Heart left ventricle (tissue), 16 donors: ENCODE measurements around the gene PLCB2. TPM values are rescaled to one million over a fixed set of nuclear protein-coding genes. Genes with fewer than 3 reads are reported as not detected.
A peak's percentile ranks its signal among the peaks of the same experiment; 100 is the strongest.

ENCODE experiments used
- ATAC-seq, 4 donors: fragments of 200-7000 bp; cut with Tn5 transposase; one replicate each; pipeline ENCODE4 v1.9.1; 2020 to 2022; ENCODE audit warnings: moderate library complexity in 4 of 4, mild to moderate bottlenecking in 3 of 4, moderate number of reproducible peaks in 1 of 4
- DNase-seq, 5 donors: peaks; one replicate each; pipeline ENCODE4 v3.0.0-alpha.2; 2020
- H3K27ac ChIP-seq, 12 donors: fragments of 200-600 bp; sonication (generic) in 4 of 12; one replicate each; pipeline versions ENCODE4 v1.5.0 to v1.8.0; 2016 to 2022; ENCODE audit warnings: mild to moderate bottlenecking in 2 of 12
- H3K27me3 ChIP-seq, 9 donors: fragments of 200-600 bp; sonication (generic) in 2 of 9; one replicate each; pipeline versions ENCODE4 v1.5.1 to v1.8.0; 2016 to 2022; ENCODE audit warnings: mild to moderate bottlenecking in 3 of 9
- H3K36me3 ChIP-seq, 9 donors: fragments of 200-600 bp; sonication (generic) in 2 of 9; one replicate each; pipeline versions ENCODE4 v1.5.0 to v1.8.0; 2018 to 2022; ENCODE audit warnings: mild to moderate bottlenecking in 2 of 9
- H3K4me1 ChIP-seq, 12 donors: fragments of 200-600 bp; sonication (generic) in 4 of 12; one replicate each; pipeline versions ENCODE4 v1.5.0 to v1.8.0; 2016 to 2022; ENCODE audit warnings: mild to moderate bottlenecking in 3 of 12
- H3K4me3 ChIP-seq, 12 donors: fragments of 200-600 bp; sonication (generic) in 4 of 12; one replicate each; pipeline versions ENCODE4 v1.5.0 to v1.8.0; 2017 to 2022; ENCODE audit warnings: mild to moderate bottlenecking in 9 of 12, moderate library complexity in 4 of 12
- H3K9me3 ChIP-seq, 12 donors: fragments of 200-600 bp; sonication (generic) in 4 of 12; one replicate each; pipeline versions ENCODE4 v1.5.0 to v1.8.0; 2016 to 2022; ENCODE audit warnings: mild to moderate bottlenecking in 1 of 12
- CTCF ChIP-seq, 12 donors: fragments of 200-600 bp; sonication (generic) in 4 of 12; IDR thresholded peaks; one replicate each; pipeline versions ENCODE4 v1.5.0 to v1.8.0; 2018 to 2022; ENCODE audit warnings: antibody characterized with exemption in 12 of 12, mild to moderate bottlenecking in 5 of 12
- POLR2A ChIP-seq, 2 donors: fragments of 450-650 bp; IDR thresholded peaks; one replicate each; pipeline ENCODE4 v1.6.1; 2017; ENCODE audit warnings: antibody characterized with exemption in 2 of 2, mild to moderate bottlenecking in 2 of 2, moderate library complexity in 2 of 2
- WGBS, 4 donors: extraction: QIAGEN DNeasy Blood & Tissue Kit in 2 of 4; methylation state at CpG; one replicate each; pipeline versions ENCODE4 v1.1.5 to v1.1.7; 2013 to 2018; 5-methylcytosine and 5-hydroxymethylcytosine counted together
- intact Hi-C, 10 donors: fragments of 100-400 bp; cut with DNase I; formaldehyde crosslinking; loops; one replicate each; pipeline versions ENCODE4 v1.11.1 to v1.14.2; 2022
- polyA plus RNA-seq, 2 donors: library from polyadenylated mRNA; stranded (reverse); fragments of 200-250 nt; gene quantifications; one replicate each; pipeline ENCODE4 v1.2.3, GENCODE V29; 2013
- total RNA-seq, 9 donors: library from RNA; depleted of rRNA in 2 of 9; stranded (reverse); fragments of >200 nt in 2 of 9; fragmentation: NEBNext Ultra II Directional in 3 of 9; extraction: Animal tissue kit (Norgen Biotek cat#: 25700) in 3 of 9; gene quantifications; one replicate each; pipeline versions ENCODE4 v1.1.0 to v1.2.4, GENCODE V29; 2016 to 2023
- donor health status: ischemic (EF 13 %, LVEDD 7.1; RV severe dilation, severe dysfunction).
- donor health status: healthy with polysubstance abuse.
- donor health status: DM: no; HTN: yes; CAD: no.
- donor health status: DM: no; HTN: no; CAD: no.
- donor health status: ischemic (EF 25% LVEDD 6.9; RV normal size, moderate dysfunction).
- donor health status: ischemic (EF 25% LVEDD 5.7; RV mildly dilated, moderate dysfunction).
- donor health status: healthy.
- donor health status: DM: yes; HTN: yes; CAD: no.
- donor health status: ischemic (EF 35%, LVEDD 5.7; RV mildly dilated, moderate dysfunction).
- donor health status: nonischemic (EF 11% LVEDD 7.7; RV severe dilation, severe dysfunction).
- donor health status: DM: yes; HTN: yes; CAD: no.
- donor health status: PGD.
- donor health status: ischemic (EF 29% LVEDD 5.4; RV normal size, mild dysfunction).
- donor health status: nonischemic (EF 23%, LVEDD 6.1; RV moderate dilation, normal function).

The PLCB2 gene
- total and polyA plus RNA-seq, 11 donors: 1.6 to 46.2 (median 4.8) TPM

- DNase-seq (peak in 2 of 5 donors; percentile 16 to 62), ATAC-seq (no peak)
- H3K9me3 ChIP-seq: no peaks in the 10 kb centered on the region
- 57 to 72% (median 66%) methylated on average over 27 to 43 of the region's 43 CpGs for WGBS, 4 donors
- intact Hi-C loops: loop anchor here in 2 of 10 donors (2.0 kb wide), 2 partner anchors 30 to 144 kb away; no protein-coding TSS in a partner anchor
- peaks cover 19 to 62% (median 48%) of the 10 kb centered on the region in 9 donors for H3K27me3 ChIP-seq
- TF ChIP-seq CTCF (IDR thresholded peaks at IDR 0.05): no peak
- TF ChIP-seq POLR2A (IDR thresholded peaks at IDR 0.05): no peak
- peaks cover 0 to 57% (median 26%) of the 10 kb centered on the region in 12 donors for H3K4me1 ChIP-seq
- peak overlapping the region in 4 of 12 donors; percentile 11 to 64 (median 56) for H3K4me3 ChIP-seq
- H3K36me3 ChIP-seq: no peaks in the 10 kb centered on the region
- H3K27ac ChIP-seq: no peak overlapping the region
These were observed 26.5 kb downstream of the PLCB2 start for GRCh38 chr15:40281057-40281800.

GRCh38 chr15:40280260-40281056 lies 27.3 kb downstream of the PLCB2 start:
- intact Hi-C loops: loop anchor here in 4 of 10 donors (1.0 to 2.0 kb wide), 4 partner anchors 30 to 144 kb away; no protein-coding TSS in a partner anchor
- TF ChIP-seq CTCF (IDR thresholded peaks at IDR 0.05): no peak
- no peak for TF ChIP-seq POLR2A (IDR thresholded peaks at IDR 0.05)
- peak in 2 of 5 donors; percentile 7 to 45 for DNase-seq
- Histone ChIP-seq H3K4me1 (peaks cover 0 to 57% (median 22%) of the 10 kb centered on the region in 12 donors), H3K4me3 (no peak overlapping the region), H3K9me3 (no peaks in the 10 kb centered on the region), H3K27ac (no peak overlapping the region), H3K27me3 (peaks cover 19 to 62% (median 48%) of the 10 kb centered on the region in 9 donors), H3K36me3 (no peaks in the 10 kb centered on the region)
- ATAC-seq: no peak
- 57 to 65% (median 61%) methylated on average over 30 of the region's 30 CpGs for WGBS, 4 donors

- peaks cover 19 to 62% (median 48%) of the 10 kb centered on the region in 9 donors for H3K27me3 ChIP-seq
- peak; percentile 49 to 75 (median 63) for ATAC-seq
- 18 to 28% (median 22%) methylated on average over 31 to 40 of the region's 40 CpGs for WGBS, 4 donors
These were observed 28.1 kb downstream of the PLCB2 start for GRCh38 chr15:40279437-40280141.

More at GRCh38 chr15:40279437-40280141, 28.1 kb downstream of the PLCB2 start:
- Histone ChIP-seq H3K4me3 (no peak overlapping the region), H3K36me3 (no peaks in the 10 kb centered on the region), H3K4me1 (peaks cover 0 to 56% (median 15%) of the 10 kb centered on the region in 12 donors), H3K27ac (no peak overlapping the region), H3K9me3 (no peaks in the 10 kb centered on the region)
- peak; percentile 96 to 100 (median 99) for TF ChIP-seq CTCF (IDR thresholded peaks at IDR 0.05)
- no peak for TF ChIP-seq POLR2A (IDR thresholded peaks at IDR 0.05)
- DNase-seq: peak; percentile 71 to 90 (median 73)
- intact Hi-C loops: loop anchor here (1.0 to 10.0 kb wide), 12 partner anchors 29 to 495 kb away; partner anchors contain the start of gene FSIP1 (in 2 of the 10)
